ENCODE results near the gene PTPN23.
"Not testable (repeated sequence)": the region's sequence is repeated elsewhere in the genome, so short reads cannot be mapped to it uniquely, and the experiment has no call there.

The PTPN23 gene

DNA sequence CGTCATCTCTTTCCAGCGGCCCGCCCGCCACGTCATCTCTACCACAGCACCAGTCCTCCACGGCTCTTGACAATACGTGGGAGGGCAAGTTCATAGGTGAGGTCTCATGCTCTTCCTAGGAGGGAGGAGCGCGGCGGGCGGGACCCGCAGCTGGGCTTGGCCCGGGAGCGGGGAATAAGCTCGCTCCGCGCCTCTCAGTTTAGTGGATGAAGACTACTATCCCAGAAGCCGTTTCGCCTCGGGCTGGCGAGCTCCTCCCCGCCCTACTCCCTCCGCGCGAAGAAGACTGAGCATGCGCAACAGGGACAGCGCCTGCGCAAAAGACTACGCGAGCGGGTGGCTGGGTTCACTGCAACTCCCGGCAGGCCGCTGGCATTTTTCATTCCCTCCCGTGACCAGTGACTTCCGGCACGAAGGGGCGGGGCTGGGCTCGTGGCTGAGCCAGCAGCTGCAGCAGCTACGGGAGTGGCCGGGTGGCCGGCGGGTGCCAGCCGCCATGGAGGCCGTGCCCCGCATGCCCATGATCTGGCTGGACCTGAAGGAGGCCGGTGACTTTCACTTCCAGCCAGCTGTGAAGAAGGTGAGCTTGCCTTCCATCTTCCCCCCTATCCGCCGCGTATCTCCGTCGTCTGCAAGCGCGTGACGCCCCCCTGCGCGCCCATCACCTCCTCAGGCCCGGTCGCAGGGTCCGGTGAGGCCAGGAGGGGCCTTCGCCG, at the start of gene PTPN23:
TSS of gene PTPN23 (plus strand) at position 421 of the 716 bp plus-strand sequence. CDS start at position 497, 76 bp downstream.
- peak; percentile 97 for DNase-seq

DNA sequence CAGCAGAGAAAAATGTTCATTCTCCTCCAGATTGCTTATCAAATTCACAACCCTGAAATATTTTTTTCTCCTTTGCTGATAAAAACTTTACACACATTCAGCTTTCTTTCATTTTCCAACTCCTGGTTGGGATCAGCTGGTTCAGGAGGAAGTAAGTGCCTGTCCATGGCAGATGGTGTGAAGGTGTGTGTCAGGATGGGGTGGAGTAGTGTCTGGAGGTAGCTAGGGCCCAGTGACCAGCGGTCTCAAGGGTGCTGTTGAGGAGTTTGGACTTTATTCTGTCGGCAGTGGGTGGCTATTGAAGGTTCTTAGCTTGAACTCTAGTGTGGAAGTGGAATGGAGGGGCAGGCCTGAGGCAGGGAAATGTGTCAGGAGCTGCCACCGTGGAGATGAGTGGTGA, 46.9 kb upstream of the PTPN23 start:
- no peak for DNase-seq

DNA sequence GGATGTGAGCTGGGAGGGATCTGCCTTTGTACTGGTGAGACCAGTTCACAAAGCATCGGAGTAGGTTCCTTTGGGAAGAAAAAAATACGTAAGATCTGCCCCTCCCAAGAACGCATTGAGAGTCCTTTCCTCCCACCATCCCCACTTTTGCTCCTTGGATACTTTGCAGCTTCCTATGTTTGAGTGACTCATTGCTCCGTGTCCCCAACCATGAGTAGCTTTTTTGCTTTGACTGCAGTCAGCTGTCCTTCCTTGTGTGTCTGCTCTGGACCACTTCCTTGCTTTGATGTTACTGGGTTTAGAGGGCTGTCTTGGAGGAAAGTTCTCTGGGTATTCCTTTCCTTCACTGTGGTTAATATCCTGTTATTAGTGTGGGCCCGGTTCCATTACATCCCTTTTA, 43.2 kb upstream of the PTPN23 start:
- DNase-seq, result no peak

GRCh38 chr3:47339951-47340350, 40.9 kb upstream of the PTPN23 start:
- no peak for DNase-seq

GRCh38 chr3:47340866-47341265, 40.0 kb upstream of the PTPN23 start:
- DNase-seq, result no peak

- DNase-seq, result no peak
Measured at GRCh38 chr3:47342151-47342550, 38.7 kb upstream of the PTPN23 start.

DNA sequence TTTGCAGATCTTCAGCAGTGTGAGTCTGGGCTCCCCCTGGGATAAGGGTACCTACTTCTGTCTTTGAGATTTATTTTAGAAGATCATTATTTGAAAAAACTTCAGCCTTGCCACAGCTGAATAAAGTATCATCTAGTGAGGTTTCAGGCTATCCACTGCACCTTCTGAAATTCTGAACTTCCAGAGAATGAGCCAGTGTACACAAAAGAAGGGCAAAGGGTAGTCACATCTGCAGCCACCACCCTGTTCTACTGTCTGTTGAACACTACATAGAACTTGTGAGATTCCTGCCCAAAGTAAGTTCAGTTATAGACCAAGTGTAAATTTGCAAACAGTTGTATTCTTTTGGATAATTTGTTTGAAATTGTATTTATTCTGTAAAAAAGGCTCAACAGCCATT, 38.0 kb upstream of the PTPN23 start:
- no peak for DNase-seq

GRCh38 chr3:47343471-47343971, 37.3 kb upstream of the PTPN23 start:
- no peak for DNase-seq

DNA sequence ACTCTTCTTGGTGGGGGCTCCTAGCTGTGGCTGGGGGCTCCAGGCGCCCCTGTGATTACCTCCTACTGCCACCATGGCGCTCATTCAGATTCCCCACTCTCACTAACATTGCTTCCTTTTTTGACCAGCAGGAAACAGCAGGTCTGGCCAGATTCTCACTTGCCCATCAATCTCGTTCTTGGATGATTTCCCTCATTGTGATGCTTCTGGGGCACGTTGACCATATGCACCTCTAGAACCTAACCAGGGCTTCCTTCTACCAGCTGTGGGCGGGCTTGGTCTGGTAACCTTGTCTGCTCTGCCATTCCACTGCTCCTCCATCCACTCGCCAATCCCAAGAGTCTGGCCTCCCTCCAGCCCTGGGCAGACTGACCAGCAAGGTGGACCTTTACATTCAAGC, 35.9 kb upstream of the PTPN23 start:
- no peak for DNase-seq

GRCh38 chr3:47347217-47347801, 33.5 kb upstream of the PTPN23 start:
- DNase-seq, result no peak

GRCh38 chr3:47348411-47349154, 32.2 kb upstream of the PTPN23 start:
- DNase-seq, result no peak

DNA sequence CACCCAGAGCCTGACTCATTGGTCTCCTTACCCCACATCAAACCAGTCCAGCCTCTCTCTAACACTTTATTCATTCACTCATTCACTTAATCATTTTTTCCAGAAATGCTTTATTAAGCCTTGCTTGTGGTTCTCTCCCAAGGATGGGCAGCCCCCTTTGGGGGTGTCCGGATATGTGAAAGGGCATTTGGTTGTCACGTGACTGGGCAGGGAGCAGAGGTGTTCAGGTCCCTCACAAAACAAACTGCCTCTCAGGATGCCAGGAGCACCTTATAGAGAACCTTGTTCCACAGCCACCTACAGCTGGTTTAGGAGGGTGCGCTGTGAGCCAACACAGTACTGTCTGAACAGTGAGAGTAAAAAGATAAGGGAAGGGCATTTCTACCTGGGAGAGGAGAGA, 25.8 kb upstream of the PTPN23 start:
- no peak for DNase-seq

DNA sequence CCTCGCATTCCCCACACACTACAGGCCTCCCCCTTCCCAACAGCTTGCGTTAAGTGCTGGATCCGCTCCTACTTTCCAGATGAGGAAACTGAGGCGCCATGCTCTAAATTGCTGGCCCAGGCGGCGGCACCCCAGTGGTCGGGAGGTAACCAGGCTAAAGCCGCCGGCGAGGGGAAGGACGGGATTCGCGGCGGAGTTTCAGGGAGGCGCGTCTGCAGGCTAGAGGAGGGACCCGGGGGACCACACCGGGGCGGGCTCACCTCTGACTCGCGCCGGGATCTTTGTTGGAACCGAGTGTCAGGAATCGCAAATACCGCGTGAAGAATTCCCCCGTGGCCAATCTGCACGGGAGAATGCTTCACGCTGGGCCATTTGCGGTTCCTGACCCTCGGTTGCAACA, 24.6 kb upstream of the PTPN23 start:
- DNase-seq, result no peak

DNA sequence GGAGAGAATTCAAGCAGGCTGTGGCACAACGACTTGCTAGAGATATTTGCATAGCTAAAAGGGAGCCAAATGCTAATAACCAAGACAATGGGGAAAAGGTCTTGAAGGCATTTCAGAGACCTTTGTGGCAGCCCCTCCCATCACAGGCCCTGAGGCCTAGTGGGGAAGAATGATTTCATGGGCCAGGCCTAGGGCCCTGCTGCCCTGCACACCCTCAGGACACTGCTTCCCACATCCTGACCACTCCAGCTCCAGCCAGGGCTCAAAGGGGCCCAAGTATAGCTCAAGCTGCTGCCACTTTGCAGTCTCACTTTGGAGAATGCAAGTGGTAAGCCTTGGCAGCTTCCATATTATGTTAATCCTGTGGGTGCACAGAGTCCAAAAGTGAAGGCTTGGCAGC, 21.5 kb upstream of the PTPN23 start:
- DNase-seq, result no peak

- not testable (repeated sequence) for DNase-seq
Measured at GRCh38 chr3:47360110-47360517, 20.7 kb upstream of the PTPN23 start.

DNA sequence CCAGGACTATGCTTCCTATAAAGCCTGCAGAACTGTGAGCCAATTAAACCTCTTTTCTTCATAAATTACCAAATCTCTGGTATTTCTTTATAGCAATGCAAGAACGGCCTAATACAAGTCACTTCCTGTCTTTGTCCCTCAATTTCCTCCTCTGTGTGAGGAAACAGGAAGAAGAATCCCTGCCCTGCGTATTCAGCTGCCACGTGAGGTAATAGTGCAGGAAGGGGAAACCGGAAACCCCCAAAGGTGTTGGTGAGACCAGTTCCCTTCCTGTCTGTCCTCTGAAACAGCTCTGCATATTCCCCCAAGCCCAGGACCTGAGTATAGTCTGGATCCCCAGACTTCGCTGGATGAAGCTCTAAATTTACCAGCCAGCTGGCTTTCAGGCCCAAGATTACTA, 18.1 kb upstream of the PTPN23 start:
- no peak for DNase-seq

GRCh38 chr3:47365213-47366153, 15.3 kb upstream of the PTPN23 start:
- no peak for DNase-seq

GRCh38 chr3:47366833-47367232, 14.0 kb upstream of the PTPN23 start:
- no peak for DNase-seq

- DNase-seq, result no peak
Measured at GRCh38 chr3:47367631-47368030, 13.2 kb upstream of the PTPN23 start.

DNA sequence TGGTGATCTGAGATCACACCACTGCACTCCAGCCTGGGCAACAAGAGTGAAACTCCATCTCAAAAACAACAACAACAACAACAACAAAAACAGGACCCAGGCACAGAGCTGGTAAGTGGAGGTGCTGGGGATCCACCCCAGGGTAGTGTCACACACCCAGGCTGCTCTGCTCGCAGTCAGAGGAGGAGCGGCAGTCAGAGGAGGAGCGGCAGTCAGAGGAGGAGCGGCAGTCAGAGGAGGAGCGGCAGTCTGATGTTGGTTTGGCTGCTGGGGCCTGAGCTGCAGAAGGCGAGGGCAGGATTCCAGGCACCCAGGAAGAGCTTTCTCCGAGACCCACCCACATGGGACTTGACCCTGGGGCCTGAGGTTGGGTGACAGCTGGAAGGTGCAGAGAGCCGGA, 10.8 kb upstream of the PTPN23 start:
- not testable (repeated sequence) for DNase-seq

GRCh38 chr3:47370887-47371697, 9.7 kb upstream of the PTPN23 start:
- no peak for DNase-seq

DNA sequence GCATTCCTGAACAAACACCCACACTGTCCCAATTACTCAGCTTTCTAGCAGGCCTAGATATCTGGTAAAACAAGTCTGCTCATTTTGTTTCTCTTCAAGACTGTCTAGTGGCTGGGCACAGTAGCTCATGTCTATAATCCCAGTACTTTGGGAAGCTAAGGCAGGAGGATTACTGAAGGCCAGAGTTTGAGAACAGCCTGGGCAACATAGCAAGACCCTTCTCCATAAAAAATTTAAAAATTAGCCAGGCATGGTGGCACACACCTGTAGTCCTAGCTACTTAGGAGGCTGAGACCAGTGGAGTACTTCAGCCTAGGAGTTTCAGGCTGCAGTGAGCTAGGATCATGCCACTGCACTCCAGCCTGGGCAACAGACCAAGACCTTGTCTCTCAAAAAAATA, 6.2 kb upstream of the PTPN23 start:
- no peak for DNase-seq

All from NCI-H2227 treated with DMSO at 0.1 percent for 48 hours (cell line).